A549 (cell line): ENCODE measurements around the gene NDUFB10.

Experiments
- CBX2 ChIP-seq: fragments of 200-600 bp; sonication (generic); IDR thresholded peaks from 2 replicates; pipeline ENCODE4 v1.6.1; 2016; ENCODE audit warnings: low read depth, mild to moderate bottlenecking, borderline replicate concordance
- CEBPB ChIP-seq, 2 experiments: fragments of >200 bp in 1 of 2; sonication (Bioruptor Twin) in 1 of 2; formaldehyde crosslinking in 1 of 2; IDR thresholded peaks; 2 replicates each; pipeline ENCODE4 v1.6.1; 2012 to 2016
- CTCF ChIP-seq: fragments of >200 bp; sonication (Bioruptor Twin); formaldehyde crosslinking; IDR thresholded peaks from 3 replicates; pipeline ENCODE4 v1.5.1; 2016
- POLR2A ChIP-seq: IDR thresholded peaks from 2 replicates; pipeline ENCODE4 v1.6.1; 2012; ENCODE audit warnings: mild to moderate bottlenecking, low read length
- TF ChIP-seq, protein P1 (sequence below): fragments of 200-600 bp; sonication (generic); IDR thresholded peaks from 2 replicates; pipeline ENCODE4 v1.6.1; 2016; ENCODE audit warnings: antibody characterized with exemption, mild to moderate bottlenecking, moderate library complexity

DNA sequence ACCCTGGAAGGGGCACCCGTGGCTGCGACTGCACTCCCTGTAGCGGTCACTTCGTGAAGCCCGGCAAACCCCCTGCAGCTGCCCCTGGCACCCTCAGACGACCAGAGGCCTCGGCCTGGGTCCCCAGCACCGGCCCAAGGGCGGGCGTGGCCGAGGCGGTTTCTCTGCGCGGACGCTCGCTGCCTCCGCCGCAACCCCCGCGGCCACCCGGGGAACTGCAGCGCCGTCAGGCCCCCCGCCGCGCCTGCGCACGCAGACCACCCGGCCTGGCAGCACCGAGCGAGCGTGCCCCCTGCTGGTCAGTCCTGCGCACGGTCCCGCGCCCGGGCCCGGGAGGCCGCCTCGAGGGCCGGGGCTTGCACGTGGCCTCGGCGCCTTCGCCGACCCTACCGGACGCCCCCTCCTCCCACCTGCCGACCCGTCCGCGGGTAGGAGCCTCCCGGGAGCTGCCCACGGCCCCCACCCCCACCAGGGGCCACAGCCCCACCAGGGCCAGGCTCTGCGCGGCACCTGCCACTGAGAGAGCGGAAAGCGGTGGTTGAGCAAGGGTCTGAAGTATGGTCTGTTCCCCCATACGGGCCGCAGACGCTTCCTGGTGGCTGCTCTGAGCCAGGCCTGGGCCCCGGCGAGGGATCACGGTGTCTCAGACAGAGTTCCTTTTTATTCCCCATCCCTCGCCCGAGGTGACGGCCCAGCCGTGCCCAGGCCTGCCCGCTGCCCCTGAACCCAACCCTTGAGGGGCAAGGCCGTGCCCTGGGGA is 29.6 kb upstream of the NDUFB10 start:
- TF ChIP-seq CTCF, result peak; percentile 97
- peak; percentile 39; the same call in 1 of the 2 replicates for TF ChIP-seq POLR2A
- TF ChIP-seq CEBPB (IDR thresholded peaks at IDR 0.05), result no peak
- TF ChIP-seq, protein P1, sequence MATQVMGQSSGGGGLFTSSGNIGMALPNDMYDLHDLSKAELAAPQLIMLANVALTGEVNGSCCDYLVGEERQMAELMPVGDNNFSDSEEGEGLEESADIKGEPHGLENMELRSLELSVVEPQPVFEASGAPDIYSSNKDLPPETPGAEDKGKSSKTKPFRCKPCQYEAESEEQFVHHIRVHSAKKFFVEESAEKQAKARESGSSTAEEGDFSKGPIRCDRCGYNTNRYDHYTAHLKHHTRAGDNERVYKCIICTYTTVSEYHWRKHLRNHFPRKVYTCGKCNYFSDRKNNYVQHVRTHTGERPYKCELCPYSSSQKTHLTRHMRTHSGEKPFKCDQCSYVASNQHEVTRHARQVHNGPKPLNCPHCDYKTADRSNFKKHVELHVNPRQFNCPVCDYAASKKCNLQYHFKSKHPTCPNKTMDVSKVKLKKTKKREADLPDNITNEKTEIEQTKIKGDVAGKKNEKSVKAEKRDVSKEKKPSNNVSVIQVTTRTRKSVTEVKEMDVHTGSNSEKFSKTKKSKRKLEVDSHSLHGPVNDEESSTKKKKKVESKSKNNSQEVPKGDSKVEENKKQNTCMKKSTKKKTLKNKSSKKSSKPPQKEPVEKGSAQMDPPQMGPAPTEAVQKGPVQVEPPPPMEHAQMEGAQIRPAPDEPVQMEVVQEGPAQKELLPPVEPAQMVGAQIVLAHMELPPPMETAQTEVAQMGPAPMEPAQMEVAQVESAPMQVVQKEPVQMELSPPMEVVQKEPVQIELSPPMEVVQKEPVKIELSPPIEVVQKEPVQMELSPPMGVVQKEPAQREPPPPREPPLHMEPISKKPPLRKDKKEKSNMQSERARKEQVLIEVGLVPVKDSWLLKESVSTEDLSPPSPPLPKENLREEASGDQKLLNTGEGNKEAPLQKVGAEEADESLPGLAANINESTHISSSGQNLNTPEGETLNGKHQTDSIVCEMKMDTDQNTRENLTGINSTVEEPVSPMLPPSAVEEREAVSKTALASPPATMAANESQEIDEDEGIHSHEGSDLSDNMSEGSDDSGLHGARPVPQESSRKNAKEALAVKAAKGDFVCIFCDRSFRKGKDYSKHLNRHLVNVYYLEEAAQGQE, result no peak
- TF ChIP-seq CBX2, result no peak
